Type B pancreatic cell (in vitro differentiated cells): ENCODE measurements around the gene TYROBP. TPM values are rescaled to one million over a fixed set of nuclear protein-coding genes. Genes with fewer than 3 reads are reported as not detected.

Source experiments
- DNase-seq: peaks from one replicate; pipeline ENCODE4 v3.0.0; 2021; ENCODE audit warnings: mixed read lengths; ENCODE audit not compliant: unreplicated experiment; ENCODE audit errors: extremely low spot score
- H3K27ac Mint-ChIP-seq: 2 replicates; pipeline ENCODE4 v1.8.0; 2021; ENCODE audit warnings: mild to moderate bottlenecking, mixed read lengths
- H3K27me3 Mint-ChIP-seq: 2 replicates; pipeline ENCODE4 v1.8.0; 2021; ENCODE audit warnings: mixed read lengths
- H3K36me3 Mint-ChIP-seq: 2 replicates; pipeline ENCODE4 v1.8.0; 2021; ENCODE audit warnings: mixed read lengths
- H3K4me1 Mint-ChIP-seq: one replicate; pipeline ENCODE4 v1.8.0; 2021; ENCODE audit warnings: mixed read lengths; ENCODE audit not compliant: unreplicated experiment
- H3K4me3 Mint-ChIP-seq: 2 replicates; pipeline ENCODE4 v1.8.0; 2021; ENCODE audit warnings: mild to moderate bottlenecking, mixed read lengths
- H3K9me3 Mint-ChIP-seq: 2 replicates; pipeline ENCODE4 v1.8.0; 2021; ENCODE audit warnings: mixed read lengths
- CTCF ChIP-seq: fragments of 200-600 bp; sonication (generic); conservative IDR thresholded peaks from 2 replicates; pipeline ENCODE4 v1.5.0; 2021; ENCODE audit warnings: antibody characterized with exemption, mild to moderate bottlenecking
- total RNA-seq: library from RNA; stranded (reverse); gene quantifications from 2 replicates; pipeline ENCODE4 v1.2.1, GENCODE V29; 2021; ENCODE audit warnings: low replicate concordance

The TYROBP gene
- total RNA-seq, 1 donor from 2014 or later, result not detected

GRCh38 chr19:35860436-35860817, 47.7 kb downstream of the TYROBP start:
- Mint-ChIP-seq H3K9me3 (no peaks in the 10 kb centered on the region), H3K27me3 (peaks cover 62% of the 10 kb centered on the region), H3K36me3 (no peaks in the 10 kb centered on the region), H3K4me3 (peak overlapping the region; percentile 81), H3K27ac (no peak overlapping the region), H3K4me1 (peaks cover 10% of the 10 kb centered on the region)
- no peak for DNase-seq
- no peak for TF ChIP-seq CTCF

- DNase-seq, result no peak
- Mint-ChIP-seq H3K4me1 (peaks cover 18% of the 10 kb centered on the region), H3K27me3 (peaks cover 72% of the 10 kb centered on the region), H3K4me3 (no peak overlapping the region), H3K9me3 (no peaks in the 10 kb centered on the region), H3K36me3 (no peaks in the 10 kb centered on the region), H3K27ac (no peak overlapping the region)
- no peak for TF ChIP-seq CTCF
These were observed 48.7 kb downstream of the TYROBP start for GRCh38 chr19:35859414-35859813.

GRCh38 chr19:35858311-35858710, 49.8 kb downstream of the TYROBP start:
- no peak for TF ChIP-seq CTCF
- Mint-ChIP-seq H3K4me1 (peaks cover 19% of the 10 kb centered on the region), H3K27ac (no peak overlapping the region), H3K4me3 (peak overlapping the region; percentile 35), H3K36me3 (no peaks in the 10 kb centered on the region), H3K9me3 (no peaks in the 10 kb centered on the region), H3K27me3 (peaks cover 76% of the 10 kb centered on the region)
- DNase-seq, result no peak

GRCh38 chr19:35856546-35857149, 51.4 kb downstream of the TYROBP start, which contains the start of gene KIRREL2:
Gene KIRREL2, plus strand, starts transcription at chr19:35856911. Its CDS starts 209 bp downstream, at chr19:35857120.
- Mint-ChIP-seq H3K4me3 (peak within 1 kb of the TSS; percentile 80), H3K27ac (no peak within 1 kb of the TSS), H3K36me3 (no peaks in the 10 kb centered on the region), H3K27me3 (peaks cover 85% of the 10 kb centered on the region), H3K9me3 (no peaks in the 10 kb centered on the region), H3K4me1 (peaks cover 19% of the 10 kb centered on the region)
- no peak for DNase-seq
- no peak for TF ChIP-seq CTCF

Other genes with a start within 250 kb of the TYROBP start
- 4.4 and 5.1 TPM in 2 replicates for gene UPK1A, start 241.8 kb downstream of the TYROBP start, total RNA-seq
- not detected in 2 replicates for gene ZBTB32, start 203.7 kb downstream of the TYROBP start, total RNA-seq
- 52.3 and 55.4 TPM in 2 replicates for gene KMT2B, start 190.3 kb downstream of the TYROBP start, total RNA-seq
- 1.5 and 3.8 TPM in 2 replicates for gene IGFLR1, start 165.8 kb downstream of the TYROBP start, total RNA-seq
- 22.2 and 25.4 TPM in 2 replicates for gene U2AF1L4, start 162.9 kb downstream of the TYROBP start, total RNA-seq
- 74.2 and 85.4 TPM in 2 replicates for gene PSENEN, start 162.6 kb downstream of the TYROBP start, total RNA-seq
- 15.5 and 17.9 TPM in 2 replicates for gene LIN37, start 159.7 kb downstream of the TYROBP start, total RNA-seq
- gene HSPB6, start 151.3 kb downstream of the TYROBP start, total RNA-seq, result 0.43 and 0.60 TPM in 2 replicates
- gene PROSER3, start 150.1 kb downstream of the TYROBP start, total RNA-seq, result 34.6 and 48.0 TPM in 2 replicates
- gene ARHGAP33, start 132.7 kb downstream of the TYROBP start, total RNA-seq, result 16.3 and 71.8 TPM in 2 replicates
- gene PRODH2, start 95.5 kb downstream of the TYROBP start, total RNA-seq, result 11.5 and 20.6 TPM in 2 replicates
- 1.9 TPM in 2 replicates for gene NPHS1, start 55.8 kb downstream of the TYROBP start, total RNA-seq
- 3.3 and 3.5 TPM in 2 replicates for gene KIRREL2, start 51.4 kb downstream of the TYROBP start, total RNA-seq
- 43.3 and 120 TPM in 2 replicates for gene APLP1, start 39.7 kb downstream of the TYROBP start, total RNA-seq
- 9.1 and 11.6 TPM in 2 replicates for gene NFKBID, start 7.8 kb downstream of the TYROBP start, total RNA-seq
- 1.0 and 1.3 TPM in 2 replicates for gene HCST, start 5.8 kb downstream of the TYROBP start, total RNA-seq
- gene LRFN3, start 28.1 kb upstream of the TYROBP start, total RNA-seq, result 17.3 and 22.6 TPM in 2 replicates
- 16.1 and 17.3 TPM in 2 replicates for gene SDHAF1, start 86.9 kb upstream of the TYROBP start, total RNA-seq
- 8.7 and 14.5 TPM in 2 replicates for gene SYNE4, start 100.5 kb upstream of the TYROBP start, total RNA-seq
- gene ALKBH6, start 105.9 kb upstream of the TYROBP start, total RNA-seq, result 17.8 and 24.8 TPM in 2 replicates
- 5.6 and 51.1 TPM in 2 replicates for gene CLIP3, start 124.6 kb upstream of the TYROBP start, total RNA-seq
- 4.9 and 6.4 TPM in 2 replicates for gene THAP8, start 146.0 kb upstream of the TYROBP start, total RNA-seq
- gene WDR62, start 146.6 kb upstream of the TYROBP start, total RNA-seq, result 3.3 and 12.5 TPM in 2 replicates
- gene OVOL3, start 202.8 kb upstream of the TYROBP start, total RNA-seq, result not detected in 2 replicates
- 74.7 and 81.7 TPM in 2 replicates for gene POLR2I, start 206.6 kb upstream of the TYROBP start, total RNA-seq
- gene TBCB, start 207.2 kb upstream of the TYROBP start, total RNA-seq, result 106 and 148 TPM in 2 replicates
- gene CAPNS1, start 231.8 kb upstream of the TYROBP start, total RNA-seq, result 426 and 510 TPM in 2 replicates
- not detected in 2 replicates for gene COX7A1, start 244.2 kb upstream of the TYROBP start, total RNA-seq